ENCODE results near the gene SERPINB8. TPM values are rescaled to one million over a fixed set of nuclear protein-coding genes. Genes with fewer than 3 reads are reported as not detected.

SERPINB8 gene
- total RNA-seq, 4 donors from 2014 or later, result 6.4 to 16.6 (median 11.5) TPM

DNA sequence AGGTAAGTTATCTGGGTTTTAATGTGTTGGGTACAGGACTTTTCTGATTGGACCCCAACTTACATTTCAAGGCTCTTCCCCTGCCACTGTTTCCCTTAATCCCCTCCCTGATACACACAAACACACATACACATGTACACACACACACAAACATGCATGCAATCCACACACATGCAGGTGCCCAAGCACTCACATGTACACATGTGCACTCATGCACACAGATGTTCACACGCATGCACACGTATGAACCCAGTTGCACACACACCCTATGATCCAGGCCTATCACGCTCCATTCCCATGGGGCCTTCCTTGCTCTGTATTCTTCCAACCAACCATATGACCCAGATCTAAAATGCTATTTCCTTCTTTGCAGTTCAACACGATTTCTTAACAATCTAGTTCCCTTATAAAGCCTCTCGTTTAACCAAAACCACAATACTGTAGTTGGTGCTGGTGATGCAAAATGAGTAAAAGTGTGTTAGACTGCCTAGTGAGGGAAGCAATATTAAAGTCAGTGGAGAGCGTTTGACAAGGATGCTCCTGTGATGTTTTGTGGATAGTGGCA, 11.1 kb downstream of the SERPINB8 start:
- no peaks in the 10 kb centered on the region for H3K9me3 ChIP-seq
- no peaks in the 10 kb centered on the region for H3K27me3 ChIP-seq
- WGBS, 2 donors (ENCODE audit: low coverage in 1 of 2), result 83 to 100% methylated on average over 5 to 6 of the region's 6 CpGs
- H3K27ac ChIP-seq, result no peak overlapping the region
- peaks cover 0 to 52% of the 10 kb centered on the region in 2 donors for H3K36me3 ChIP-seq
- H3K4me3 ChIP-seq, result no peak overlapping the region
- no peak for ATAC-seq
- H3K4me1 ChIP-seq, result peaks cover 0 to 19% (median 0%) of the 10 kb centered on the region in 3 donors
- TF ChIP-seq EP300 (IDR thresholded peaks at IDR 0.05) (no peak), POLR2A (IDR thresholded peaks at IDR 0.05) (no peak), POLR2AphosphoS5 (IDR thresholded peaks at IDR 0.05) (no peak)
- TF ChIP-seq, protein P1, sequence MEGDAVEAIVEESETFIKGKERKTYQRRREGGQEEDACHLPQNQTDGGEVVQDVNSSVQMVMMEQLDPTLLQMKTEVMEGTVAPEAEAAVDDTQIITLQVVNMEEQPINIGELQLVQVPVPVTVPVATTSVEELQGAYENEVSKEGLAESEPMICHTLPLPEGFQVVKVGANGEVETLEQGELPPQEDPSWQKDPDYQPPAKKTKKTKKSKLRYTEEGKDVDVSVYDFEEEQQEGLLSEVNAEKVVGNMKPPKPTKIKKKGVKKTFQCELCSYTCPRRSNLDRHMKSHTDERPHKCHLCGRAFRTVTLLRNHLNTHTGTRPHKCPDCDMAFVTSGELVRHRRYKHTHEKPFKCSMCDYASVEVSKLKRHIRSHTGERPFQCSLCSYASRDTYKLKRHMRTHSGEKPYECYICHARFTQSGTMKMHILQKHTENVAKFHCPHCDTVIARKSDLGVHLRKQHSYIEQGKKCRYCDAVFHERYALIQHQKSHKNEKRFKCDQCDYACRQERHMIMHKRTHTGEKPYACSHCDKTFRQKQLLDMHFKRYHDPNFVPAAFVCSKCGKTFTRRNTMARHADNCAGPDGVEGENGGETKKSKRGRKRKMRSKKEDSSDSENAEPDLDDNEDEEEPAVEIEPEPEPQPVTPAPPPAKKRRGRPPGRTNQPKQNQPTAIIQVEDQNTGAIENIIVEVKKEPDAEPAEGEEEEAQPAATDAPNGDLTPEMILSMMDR (IDR thresholded peaks at IDR 0.05), result no peak

DNA sequence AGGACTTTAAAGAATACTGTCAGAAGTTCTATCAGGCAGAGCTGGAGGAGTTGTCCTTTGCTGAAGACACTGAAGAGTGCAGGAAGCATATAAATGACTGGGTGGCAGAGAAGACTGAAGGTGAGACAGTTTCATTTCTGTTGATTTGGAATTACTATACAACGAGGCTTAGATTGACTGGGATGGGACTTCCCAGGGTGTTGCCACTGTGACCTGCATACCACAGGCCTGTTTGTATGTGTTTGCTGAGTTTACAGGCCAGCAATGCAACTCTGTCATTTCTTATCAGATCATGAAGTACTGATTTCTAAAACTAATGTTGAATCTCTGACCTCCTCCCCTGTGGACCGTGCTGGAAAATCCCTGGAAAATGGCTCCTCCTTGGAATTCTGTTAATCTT, 11.8 kb downstream of the SERPINB8 start:
- peaks cover 0 to 59% of the 10 kb centered on the region in 2 donors for H3K36me3 ChIP-seq
- H3K27ac ChIP-seq, result no peak overlapping the region
- H3K4me1 ChIP-seq, result peaks cover 0 to 19% (median 0%) of the 10 kb centered on the region in 3 donors
- no peak for TF ChIP-seq EP300 (IDR thresholded peaks at IDR 0.05)
- TF ChIP-seq POLR2AphosphoS5 (IDR thresholded peaks at IDR 0.05), result no peak
- TF ChIP-seq, protein P1 (IDR thresholded peaks at IDR 0.05), result no peak
- TF ChIP-seq POLR2A (IDR thresholded peaks at IDR 0.05), result no peak
- no peak for ATAC-seq
- no peak overlapping the region for H3K4me3 ChIP-seq
- no peaks in the 10 kb centered on the region for H3K27me3 ChIP-seq
- WGBS, 2 donors (ENCODE audit: low coverage in 1 of 2), result 57 to 79% methylated on average over 1 to 2 of the region's 2 CpGs
- no peaks in the 10 kb centered on the region for H3K9me3 ChIP-seq

DNA sequence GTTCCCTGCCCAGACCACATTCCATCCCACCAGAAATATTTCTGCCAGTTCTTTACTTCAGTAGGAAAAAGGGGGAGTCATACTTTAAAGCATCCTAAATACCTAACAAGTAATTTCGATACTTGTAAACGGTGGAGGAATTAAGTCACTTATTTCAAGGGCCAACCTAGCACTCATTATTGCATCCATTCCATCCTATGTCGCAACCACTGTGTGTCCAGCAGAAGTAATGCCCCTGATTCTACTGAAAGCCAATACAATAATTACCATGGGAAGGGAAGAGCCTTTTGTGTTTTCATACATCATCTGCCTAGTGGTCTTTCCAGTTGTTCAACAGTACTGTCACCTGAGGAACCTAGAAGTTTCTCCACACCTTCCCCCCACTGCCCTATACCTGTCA, 12.5 kb downstream of the SERPINB8 start:
- H3K36me3 ChIP-seq, result peaks cover 0 to 66% of the 10 kb centered on the region in 2 donors
- ATAC-seq, result no peak
- 88 to 91% methylated on average over 3 of the region's 3 CpGs for WGBS, 2 donors (ENCODE audit: low coverage in 1 of 2)

DNA sequence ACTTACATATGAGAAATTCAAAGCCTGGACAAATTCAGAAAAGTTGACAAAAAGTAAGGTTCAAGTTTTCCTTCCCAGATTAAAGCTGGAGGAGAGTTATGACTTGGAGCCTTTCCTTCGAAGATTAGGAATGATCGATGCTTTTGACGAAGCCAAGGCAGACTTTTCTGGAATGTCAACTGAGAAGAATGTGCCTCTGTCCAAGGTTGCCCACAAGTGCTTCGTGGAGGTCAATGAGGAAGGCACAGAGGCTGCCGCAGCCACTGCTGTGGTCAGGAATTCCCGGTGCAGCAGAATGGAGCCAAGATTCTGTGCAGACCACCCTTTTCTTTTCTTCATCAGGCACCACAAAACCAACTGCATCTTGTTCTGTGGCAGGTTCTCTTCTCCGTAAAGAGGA, 17.0 kb downstream of the SERPINB8 start:
- Histone ChIP-seq H3K27ac (no peak overlapping the region), H3K36me3 (peaks cover 0 to 60% of the 10 kb centered on the region in 2 donors), H3K9me3 (no peaks in the 10 kb centered on the region), H3K27me3 (no peaks in the 10 kb centered on the region), H3K4me1 (no peaks in the 10 kb centered on the region), H3K4me3 (no peak overlapping the region)
- TF ChIP-seq POLR2A (IDR thresholded peaks at IDR 0.05) (no peak), EP300 (IDR thresholded peaks at IDR 0.05) (no peak), POLR2AphosphoS5 (IDR thresholded peaks at IDR 0.05) (no peak)
- TF ChIP-seq, protein P1 (IDR thresholded peaks at IDR 0.05), result no peak
- ATAC-seq, result no peak
- WGBS, 2 donors (ENCODE audit: low coverage in 1 of 2), result 61 to 67% methylated on average over 4 to 6 of the region's 7 CpGs

More for the DNA sequence above, 12.5 kb downstream of the SERPINB8 start:
- Histone ChIP-seq H3K9me3 (no peaks in the 10 kb centered on the region), H3K4me3 (no peak overlapping the region), H3K27me3 (no peaks in the 10 kb centered on the region), H3K4me1 (peaks cover 0 to 19% (median 0%) of the 10 kb centered on the region in 3 donors), H3K27ac (no peak overlapping the region)
- TF ChIP-seq EP300 (IDR thresholded peaks at IDR 0.05) (no peak), POLR2A (IDR thresholded peaks at IDR 0.05) (no peak), POLR2AphosphoS5 (IDR thresholded peaks at IDR 0.05) (no peak)
- TF ChIP-seq, protein P1 (IDR thresholded peaks at IDR 0.05), result no peak

DNA sequence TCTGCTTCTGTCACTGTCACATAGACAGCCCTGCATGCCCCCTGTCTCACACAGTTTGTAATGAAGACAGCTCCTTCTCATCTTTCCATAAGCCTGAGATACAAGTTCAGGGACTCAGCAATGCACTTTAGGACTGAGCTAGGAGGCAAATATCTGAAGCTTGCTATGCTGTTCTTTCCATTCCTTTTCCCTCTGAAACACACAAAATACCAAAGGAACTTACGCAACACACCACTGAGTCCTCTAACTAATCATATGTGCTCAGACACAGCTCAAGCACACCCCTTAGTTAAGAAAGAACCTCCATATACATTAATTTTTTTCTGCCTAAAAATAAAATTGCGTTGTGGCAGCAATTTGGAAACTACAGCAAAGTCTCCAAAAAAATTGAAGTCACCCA, 17.9 kb downstream of the SERPINB8 start:
- no peak overlapping the region for H3K4me3 ChIP-seq
- H3K27me3 ChIP-seq, result no peaks in the 10 kb centered on the region
- no peak for ATAC-seq
- TF ChIP-seq POLR2A (IDR thresholded peaks at IDR 0.05), result no peak
- no peak for TF ChIP-seq EP300 (IDR thresholded peaks at IDR 0.05)
- TF ChIP-seq, protein P1 (IDR thresholded peaks at IDR 0.05), result no peak
- no peak for TF ChIP-seq POLR2AphosphoS5 (IDR thresholded peaks at IDR 0.05)
- H3K9me3 ChIP-seq, result no peaks in the 10 kb centered on the region
- H3K27ac ChIP-seq, result no peak overlapping the region
- 63% methylated on average over 2 of the region's 2 CpGs; no CpG with 5 or more reads in 1 of the 2 donors for WGBS, 2 donors (ENCODE audit: low coverage in 1 of 2)
- H3K4me1 ChIP-seq, result no peaks in the 10 kb centered on the region
- H3K36me3 ChIP-seq, result peaks cover 0 to 52% of the 10 kb centered on the region in 2 donors
